Hepatocyte (in vitro differentiated cells): ENCODE measurements around the gene RALGAPB. TPM values are rescaled to one million over a fixed set of nuclear protein-coding genes. Genes with fewer than 3 reads are reported as not detected.

Experiments used
- DNase-seq: peaks from one replicate; pipeline ENCODE4 v3.0.0-alpha.2; 2016; ENCODE audit warnings: low spot score
- H2AFZ ChIP-seq: fragments of 200-600 bp; sonication (generic); 2 replicates; pipeline ENCODE4 v1.6.0; 2016; ENCODE audit warnings: antibody characterized with exemption, mild to moderate bottlenecking
- H3K27ac ChIP-seq: fragments of 200-600 bp; sonication (generic); 2 replicates; pipeline ENCODE4 v1.5.1; 2016; ENCODE audit warnings: mild to moderate bottlenecking
- H3K27me3 ChIP-seq: fragments of 200-600 bp; sonication (generic); 2 replicates; pipeline ENCODE4 v1.6.1; 2016
- H3K36me3 ChIP-seq: fragments of 200-600 bp; sonication (generic); replicated peaks from 2 replicates; pipeline ENCODE4 v1.5.1; 2016; ENCODE audit warnings: low read depth; ENCODE audit not compliant: insufficient read depth
- H3K4me1 ChIP-seq: fragments of 200-600 bp; sonication (generic); 2 replicates; pipeline ENCODE4 v1.5.1; 2016; ENCODE audit warnings: mild to moderate bottlenecking, moderate library complexity; ENCODE audit not compliant: insufficient read depth
- H3K4me2 ChIP-seq: fragments of 200-600 bp; sonication (generic); 2 replicates; pipeline ENCODE4 v1.6.0; 2016
- H3K4me3 ChIP-seq: fragments of 200-600 bp; sonication (generic); 2 replicates; pipeline ENCODE4 v1.5.1; 2016; ENCODE audit warnings: mild to moderate bottlenecking
- H3K79me2 ChIP-seq: fragments of 200-600 bp; sonication (generic); 2 replicates; pipeline ENCODE4 v1.6.0; 2017; ENCODE audit warnings: mild to moderate bottlenecking
- H3K9me2 ChIP-seq: fragments of 200-600 bp; sonication (generic); replicated peaks from 2 replicates; pipeline ENCODE4 v1.6.0; 2017; ENCODE audit warnings: mild to moderate bottlenecking; ENCODE audit not compliant: insufficient read depth
- H3K9me3 ChIP-seq: fragments of 200-600 bp; sonication (generic); 2 replicates; pipeline ENCODE4 v1.5.1; 2016; ENCODE audit warnings: low read depth, mild to moderate bottlenecking
- H4K20me1 ChIP-seq: fragments of 200-600 bp; sonication (generic); 2 replicates; pipeline ENCODE4 v1.6.0; 2016; ENCODE audit warnings: mild to moderate bottlenecking; ENCODE audit not compliant: insufficient read depth, poor library complexity, severe bottlenecking
- CTCF ChIP-seq: fragments of 200-600 bp; sonication (generic); IDR thresholded peaks from 2 replicates; pipeline ENCODE4 v1.5.1; 2016; ENCODE audit warnings: antibody characterized with exemption, mild to moderate bottlenecking; ENCODE audit not compliant: poor library complexity
- EZH2 ChIP-seq: fragments of 200-600 bp; sonication (generic); IDR thresholded peaks from 2 replicates; pipeline ENCODE4 v1.6.1; 2016; ENCODE audit warnings: antibody characterized with exemption, mild to moderate bottlenecking, borderline replicate concordance
- EZH2phosphoT487 ChIP-seq: fragments of 200-600 bp; sonication (generic); IDR thresholded peaks from one replicate; pipeline ENCODE4 v1.6.1; 2018; ENCODE audit warnings: antibody characterized with exemption, mild to moderate bottlenecking, low read depth, moderate library complexity; ENCODE audit not compliant: unreplicated experiment, severe bottlenecking
- WGBS: methylation state at CpG from one replicate; pipeline ENCODE4 v1.1.6; 2016; ENCODE audit warnings: low lambda C conversion rate; ENCODE audit errors: missing lambda C conversion rate; 5-methylcytosine and 5-hydroxymethylcytosine counted together
- polyA plus RNA-seq: library from polyadenylated mRNA; unstranded; fragments of >200 nt; fragmentation: Nextera tagmentation; extraction: Ambion mirVana; gene quantifications from 2 replicates; pipeline ENCODE4 v1.2.1, GENCODE V29; 2016
- total RNA-seq: library from RNA; depleted of rRNA; stranded (reverse); fragments of >200 nt; gene quantifications from 2 replicates; pipeline ENCODE4 v1.2.3, GENCODE V29; 2014

Gene RALGAPB
- total and polyA plus RNA-seq, 2 experiments from 2014 or later = 7.7 to 31.8 TPM

DNA sequence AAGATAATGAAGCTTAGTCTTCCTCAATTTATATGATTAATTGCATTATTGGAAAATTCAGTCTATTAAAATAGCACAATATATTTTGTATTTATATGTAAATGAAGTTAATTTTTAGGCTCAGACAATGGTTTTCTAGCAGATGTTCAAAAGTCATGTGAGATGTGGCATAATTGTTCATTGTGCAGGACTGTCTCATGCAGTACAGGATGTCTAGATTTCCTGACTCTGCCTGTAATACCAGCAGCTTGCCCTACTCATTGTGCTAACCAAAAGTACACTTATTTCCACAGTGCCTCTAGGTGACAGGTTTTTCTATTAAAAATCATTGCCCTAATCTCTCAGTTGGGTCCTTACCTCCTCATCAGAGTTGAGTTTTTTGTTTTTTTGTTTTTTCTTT lies 12.4 kb downstream of the RALGAPB start:
- Histone ChIP-seq H3K79me2 (peaks cover 79% of the 10 kb centered on the region), H3K4me3 (no peak overlapping the region), H3K36me3 (no peaks in the 10 kb centered on the region), H4K20me1 (peaks cover 31% of the 10 kb centered on the region), H3K27me3 (no peaks in the 10 kb centered on the region), H3K4me1 (no peaks in the 10 kb centered on the region), H3K27ac (no peak overlapping the region), H2AFZ (no peak overlapping the region), H3K9me2 (no peaks in the 10 kb centered on the region), H3K9me3 (no peaks in the 10 kb centered on the region), H3K4me2 (no peak overlapping the region)
- no peak for TF ChIP-seq EZH2
- TF ChIP-seq EZH2phosphoT487 = no peak
- no peak for TF ChIP-seq CTCF
- no peak for DNase-seq

DNA sequence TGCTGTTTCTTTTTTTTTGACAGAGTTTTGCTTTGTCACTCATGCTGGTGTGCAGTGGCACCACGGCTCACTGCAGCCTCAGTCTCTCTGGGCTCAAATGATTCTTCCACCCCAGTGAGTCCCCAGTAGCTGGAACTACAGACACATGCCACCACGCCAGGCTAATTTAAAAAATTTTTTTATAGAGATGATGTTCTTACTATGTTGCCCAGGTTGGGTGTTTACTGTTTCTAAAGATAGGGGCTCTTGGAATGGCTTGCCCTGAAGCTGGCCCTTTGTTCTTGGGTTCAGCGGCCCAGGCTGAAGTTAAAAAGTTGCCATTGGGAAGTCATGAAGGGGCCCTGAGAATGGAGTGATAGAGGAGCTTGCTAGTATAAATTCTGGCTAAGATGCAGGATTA lies 16.5 kb downstream of the RALGAPB start:
- Histone ChIP-seq H4K20me1 (peaks cover 22% of the 10 kb centered on the region), H3K27me3 (no peaks in the 10 kb centered on the region), H3K4me3 (no peak overlapping the region), H3K9me3 (no peaks in the 10 kb centered on the region), H2AFZ (no peak overlapping the region), H3K4me1 (no peaks in the 10 kb centered on the region), H3K36me3 (no peaks in the 10 kb centered on the region), H3K4me2 (no peak overlapping the region), H3K27ac (no peak overlapping the region), H3K79me2 (peaks cover 48% of the 10 kb centered on the region), H3K9me2 (no peaks in the 10 kb centered on the region)
- WGBS = 94% methylated on average over 3 of the region's 3 CpGs
- no peak for DNase-seq
- no peak for TF ChIP-seq EZH2phosphoT487
- TF ChIP-seq EZH2 = no peak
- no peak for TF ChIP-seq CTCF

DNA sequence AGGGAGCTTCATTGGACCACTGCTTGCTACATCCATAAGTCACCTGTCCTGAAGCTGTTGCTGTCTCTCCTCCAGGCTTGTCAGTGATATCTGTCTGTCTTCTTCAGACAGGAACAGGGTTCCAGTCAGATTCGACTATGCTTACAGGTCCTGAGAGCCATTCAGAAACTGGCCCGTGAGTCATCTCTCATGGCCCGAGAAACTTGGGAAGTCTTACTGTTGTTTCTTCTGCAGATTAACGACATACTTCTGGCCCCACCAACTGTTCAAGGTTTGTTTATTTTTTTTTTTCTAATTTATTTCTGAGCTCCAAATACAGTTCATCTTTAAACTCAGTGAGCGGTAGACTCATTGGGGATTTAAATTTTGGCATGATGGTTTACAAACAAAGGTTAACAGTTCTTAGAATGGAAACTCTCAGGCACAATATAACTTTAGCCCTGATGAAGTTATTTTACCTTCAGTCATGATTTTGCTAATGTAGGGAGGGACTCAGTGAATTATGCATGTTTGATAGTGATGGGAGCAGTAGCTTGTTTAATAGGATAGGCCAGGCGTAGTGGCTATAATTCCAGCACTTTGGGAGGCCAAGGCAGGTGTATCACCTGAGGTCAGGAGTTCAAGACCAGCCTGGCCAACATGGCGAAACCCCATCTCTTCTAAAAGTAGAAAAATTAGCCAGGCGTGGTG lies 24.7 kb downstream of the RALGAPB start:
- Histone ChIP-seq H3K9me3 (no peaks in the 10 kb centered on the region), H3K9me2 (no peaks in the 10 kb centered on the region), H3K36me3 (no peaks in the 10 kb centered on the region), H3K4me2 (no peak overlapping the region), H3K27ac (no peak overlapping the region), H3K79me2 (no peaks in the 10 kb centered on the region), H4K20me1 (no peaks in the 10 kb centered on the region), H3K4me3 (no peak overlapping the region), H3K27me3 (no peaks in the 10 kb centered on the region), H3K4me1 (no peaks in the 10 kb centered on the region), H2AFZ (no peak overlapping the region)
- 94% methylated on average over 8 of the region's 8 CpGs for WGBS
- no peak for DNase-seq
- TF ChIP-seq CTCF = no peak
- no peak for TF ChIP-seq EZH2
- TF ChIP-seq EZH2phosphoT487 = no peak
